ENCODE results near the gene SLC6A6.
A peak's percentile ranks its signal among the peaks of the same experiment; 100 is the strongest.

Gene SLC6A6

GRCh38 chr3:14372587-14372986 lies 29.8 kb upstream of the SLC6A6 start:
- DNase-seq: no peak

- no peak for DNase-seq
Measured at GRCh38 chr3:14373753-14374376, 28.5 kb upstream of the SLC6A6 start.

- DNase-seq: no peak
Measured at GRCh38 chr3:14374444-14374883, 27.9 kb upstream of the SLC6A6 start.

- no peak for DNase-seq
Measured at GRCh38 chr3:14375192-14375591, 27.2 kb upstream of the SLC6A6 start.

GRCh38 chr3:14376348-14377043 lies 25.9 kb upstream of the SLC6A6 start:
- DNase-seq: no peak

GRCh38 chr3:14377044-14377837 lies 25.2 kb upstream of the SLC6A6 start:
- DNase-seq: no peak

- DNase-seq: peak; percentile 23
Measured at GRCh38 chr3:14377838-14378169, 24.6 kb upstream of the SLC6A6 start.

GRCh38 chr3:14378415-14378814 lies 24.0 kb upstream of the SLC6A6 start:
- no peak for DNase-seq

- no peak for DNase-seq
Measured at GRCh38 chr3:14379843-14380242, 22.6 kb upstream of the SLC6A6 start.

- DNase-seq: no peak
Measured at GRCh38 chr3:14386254-14386653, 16.2 kb upstream of the SLC6A6 start.

GRCh38 chr3:14388201-14388600 lies 14.2 kb upstream of the SLC6A6 start:
- DNase-seq: no peak

- no peak for DNase-seq
Measured at GRCh38 chr3:14389166-14389606, 13.2 kb upstream of the SLC6A6 start.

GRCh38 chr3:14389716-14390115 lies 12.7 kb upstream of the SLC6A6 start:
- DNase-seq: no peak

GRCh38 chr3:14391033-14391432 lies 11.4 kb upstream of the SLC6A6 start:
- no peak for DNase-seq

GRCh38 chr3:14392231-14392630 lies 10.2 kb upstream of the SLC6A6 start:
- DNase-seq: no peak

- no peak for DNase-seq
Measured at GRCh38 chr3:14392803-14393319, 9.5 kb upstream of the SLC6A6 start.

GRCh38 chr3:14393440-14394106 lies 8.8 kb upstream of the SLC6A6 start:
- DNase-seq: no peak

- no peak for DNase-seq
Measured at GRCh38 chr3:14396031-14396692, 6.2 kb upstream of the SLC6A6 start.

GRCh38 chr3:14397046-14397445 lies 5.4 kb upstream of the SLC6A6 start:
- no peak for DNase-seq

- no peak for DNase-seq
Measured at GRCh38 chr3:14397531-14397930, 4.9 kb upstream of the SLC6A6 start.

- no peak for DNase-seq
Measured at GRCh38 chr3:14397940-14398796, 4.2 kb upstream of the SLC6A6 start.

- DNase-seq: no peak
Measured at GRCh38 chr3:14398797-14399106, 3.7 kb upstream of the SLC6A6 start.

Data from stimulated activated CD4-positive, alpha-beta T cell treated with anti-CD3 and anti-CD28 coated beads, Interleukin-15, amount 100 ng/mL, for 24 hours (primary cell).